GM12801 (cell line): ENCODE data around the gene CLEC4E.

Source experiments
- CTCF ChIP-seq: IDR thresholded peaks from one replicate; pipeline ENCODE4 v1.5.1; 2011; ENCODE audit warnings: control low read depth; ENCODE audit not compliant: insufficient read length; ENCODE audit errors: extremely low read depth

The CLEC4E gene

DNA sequence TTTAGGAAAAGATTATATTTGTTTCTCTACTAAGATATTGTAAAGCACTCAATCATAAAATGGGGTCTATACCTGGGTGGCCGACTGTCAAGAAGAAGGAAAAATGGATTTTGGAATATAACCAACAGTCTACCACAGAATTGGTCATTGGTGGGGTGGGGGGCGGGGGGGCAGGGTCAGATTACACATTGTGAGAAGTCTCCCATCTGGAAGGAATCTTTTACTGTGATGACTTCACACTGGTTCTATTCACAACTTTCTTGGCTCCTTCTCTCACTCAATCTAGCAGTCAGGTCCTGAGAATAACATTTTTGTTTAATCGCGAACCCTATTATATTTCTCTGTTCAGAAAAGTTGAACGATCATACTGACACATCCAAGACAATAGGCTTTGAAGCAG lies 8.7 kb upstream of the CLEC4E start:
- TF ChIP-seq CTCF, result no peak

DNA sequence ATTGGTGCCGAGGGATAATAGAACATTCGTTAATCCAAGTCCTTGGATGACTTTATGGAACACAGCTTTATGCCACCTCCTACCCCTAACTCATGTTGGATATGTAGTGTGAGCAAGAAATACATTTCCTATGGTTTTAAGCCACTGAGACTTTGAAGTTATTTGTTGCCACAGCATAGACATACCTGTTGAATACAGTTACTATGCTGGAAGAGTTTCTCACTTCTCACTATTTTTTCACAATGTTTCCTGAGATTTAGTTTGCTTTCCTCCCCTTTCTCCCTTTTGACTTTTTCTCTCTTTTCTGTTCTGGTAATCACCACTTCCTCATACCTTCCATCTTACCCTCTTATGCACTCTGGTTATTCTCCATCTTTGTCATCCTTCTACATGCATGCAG lies 7.5 kb upstream of the CLEC4E start:
- TF ChIP-seq CTCF, result no peak

GRCh38 chr12:8547645-8548044 lies 6.9 kb upstream of the CLEC4E start:
- TF ChIP-seq CTCF, result no peak

DNA sequence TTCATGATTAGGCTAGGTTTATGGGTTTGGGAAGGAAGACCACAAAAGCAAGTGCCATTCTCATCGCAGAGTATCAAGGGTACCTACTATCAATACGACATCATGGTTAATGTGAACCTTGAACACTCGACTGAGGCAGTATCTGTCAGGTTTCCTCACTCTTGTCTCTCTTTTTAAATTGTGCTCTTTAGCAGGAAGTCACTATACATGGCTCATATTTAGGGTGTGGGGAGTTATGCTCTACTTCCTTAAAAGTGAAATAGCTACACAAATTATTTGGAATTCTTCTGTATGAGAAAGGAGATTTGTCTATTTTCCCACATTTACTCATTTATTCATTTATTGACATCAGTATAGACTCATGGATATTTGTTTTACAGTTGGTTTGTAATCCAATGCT lies 5.9 kb upstream of the CLEC4E start:
- TF ChIP-seq CTCF, result no peak

DNA sequence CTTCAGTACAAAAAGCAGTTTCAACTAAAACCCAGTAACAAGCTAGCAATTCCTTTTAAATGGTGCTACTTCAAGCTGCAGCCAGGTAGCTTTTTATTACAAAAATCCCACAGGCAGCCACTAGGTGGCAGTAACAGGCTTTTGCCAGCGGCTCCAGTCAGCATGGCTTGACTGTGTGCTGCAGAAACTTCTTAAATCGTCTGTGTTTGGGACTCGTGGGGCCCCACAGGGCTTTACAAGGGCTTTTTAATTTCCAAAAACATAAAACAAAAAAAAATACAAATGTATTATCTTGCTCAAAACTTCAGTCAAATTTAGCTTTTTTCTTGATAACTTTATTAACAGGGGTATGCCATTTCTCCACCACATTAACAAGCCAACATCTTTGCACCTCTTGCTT lies 3.6 kb upstream of the CLEC4E start:
- peak; percentile 18 for TF ChIP-seq CTCF

DNA sequence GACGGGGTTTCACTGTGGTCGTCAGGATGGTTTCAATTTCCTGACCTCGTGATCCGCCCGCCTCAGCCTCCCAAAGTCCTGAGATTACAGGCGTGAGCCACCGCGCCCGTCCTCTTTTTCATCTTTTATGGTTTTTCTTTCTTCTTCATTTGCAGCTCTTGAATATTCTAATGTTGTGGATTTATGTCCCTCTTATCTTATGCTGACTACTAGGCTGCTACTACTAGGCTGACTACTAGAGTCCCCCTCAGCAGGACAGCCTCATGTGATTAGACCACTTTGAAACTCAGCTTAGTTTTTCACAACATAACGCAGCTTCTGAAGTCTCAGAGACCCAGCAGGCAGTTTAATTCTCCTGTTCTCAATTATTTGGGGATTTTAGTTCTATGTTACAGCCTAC lies 857 bp upstream of the CLEC4E start:
- no peak for TF ChIP-seq CTCF

DNA sequence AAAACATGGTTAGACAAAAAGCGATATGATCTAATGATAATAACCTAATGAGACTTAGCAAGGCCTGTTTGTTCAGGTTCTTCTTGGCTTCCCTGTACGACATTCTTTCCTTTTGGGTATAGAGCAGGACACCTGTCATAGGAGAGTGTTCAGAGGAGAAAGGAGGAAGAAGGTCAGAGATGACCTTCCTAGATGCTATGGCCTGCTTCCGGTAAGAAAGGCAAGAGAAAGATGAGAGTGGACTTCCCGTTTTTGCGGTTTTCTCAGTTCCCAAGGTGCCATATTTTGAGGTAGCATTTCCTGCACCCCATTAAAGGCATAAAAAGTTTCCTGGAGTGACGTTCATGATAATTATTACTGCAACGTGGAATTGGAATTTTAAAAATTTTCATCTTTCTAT lies 8.7 kb downstream of the CLEC4E start:
- TF ChIP-seq CTCF, result no peak

GRCh38 chr12:8527250-8528130 lies 13.2 kb downstream of the CLEC4E start:
- no peak for TF ChIP-seq CTCF
